NCI-H446 treated with DMSO at 0.1 percent for 48 hours (cell line): ENCODE data around the gene PLXNB1.

ENCODE experiments used
- DNase-seq: peaks from one replicate; lab custom pipeline; 2025; lab: John Stamatoyannopoulos, UW

The PLXNB1 gene

GRCh38 chr3:48417529-48418108 is 12.3 kb downstream of the PLXNB1 start:
- no peak for DNase-seq

- DNase-seq = no peak
These were observed 13.3 kb downstream of the PLXNB1 start for GRCh38 chr3:48416546-48416945.

- no peak for DNase-seq
These were observed 13.8 kb downstream of the PLXNB1 start for GRCh38 chr3:48416091-48416505.

- no peak for DNase-seq
These were observed 14.5 kb downstream of the PLXNB1 start for GRCh38 chr3:48415251-48415953.

GRCh38 chr3:48414376-48415250 is 15.3 kb downstream of the PLXNB1 start:
- no peak for DNase-seq

GRCh38 chr3:48413611-48414010 is 16.3 kb downstream of the PLXNB1 start:
- no peak for DNase-seq

- no peak for DNase-seq
These were observed 16.8 kb downstream of the PLXNB1 start for GRCh38 chr3:48413086-48413485.

GRCh38 chr3:48412375-48413001 is 17.4 kb downstream of the PLXNB1 start:
- DNase-seq = no peak

- DNase-seq = no peak
These were observed 18.1 kb downstream of the PLXNB1 start for GRCh38 chr3:48411606-48412374.

GRCh38 chr3:48411041-48411588 is 18.8 kb downstream of the PLXNB1 start:
- DNase-seq = no peak

- DNase-seq = no peak
These were observed 19.5 kb downstream of the PLXNB1 start for GRCh38 chr3:48410205-48411040.

GRCh38 chr3:48409291-48410201 is 20.3 kb downstream of the PLXNB1 start:
- DNase-seq = no peak

GRCh38 chr3:48408823-48409281 is 21.0 kb downstream of the PLXNB1 start:
- no peak for DNase-seq

GRCh38 chr3:48407542-48408099 is 22.3 kb downstream of the PLXNB1 start:
- DNase-seq = no peak

- no peak for DNase-seq
These were observed 23.1 kb downstream of the PLXNB1 start for GRCh38 chr3:48406443-48407431.

GRCh38 chr3:48405971-48406370 is 23.9 kb downstream of the PLXNB1 start:
- no peak for DNase-seq

- no peak for DNase-seq
These were observed 24.5 kb downstream of the PLXNB1 start for GRCh38 chr3:48405343-48405881.
